Sigmoid colon (tissue), 4 donors: ENCODE measurements around the gene SLC31A2.

Source experiments
- EP300 ChIP-seq, 4 donors: sonication (generic); formaldehyde crosslinking; IDR thresholded peaks; one replicate each; pipeline ENCODE4 v1.6.1; 2017; ENCODE audit warnings: antibody characterized with exemption in 4 of 4
- POLR2AphosphoS5 ChIP-seq, 4 donors: sonication (generic); formaldehyde crosslinking; IDR thresholded peaks; one replicate each; pipeline ENCODE4 v1.6.1; 2017; ENCODE audit warnings: antibody characterized with exemption in 4 of 4
- TF ChIP-seq, protein P1 (sequence below), 4 experiments: fragments of 450-650 bp in 3 of 4; fragments of 200-600 bp in 1 of 4; IDR thresholded peaks; one replicate each; pipeline ENCODE4 v1.5.1; 2016 to 2019; ENCODE audit warnings: antibody characterized with exemption in 4 of 4, mild to moderate bottlenecking in 3 of 4, moderate library complexity in 2 of 4

DNA sequence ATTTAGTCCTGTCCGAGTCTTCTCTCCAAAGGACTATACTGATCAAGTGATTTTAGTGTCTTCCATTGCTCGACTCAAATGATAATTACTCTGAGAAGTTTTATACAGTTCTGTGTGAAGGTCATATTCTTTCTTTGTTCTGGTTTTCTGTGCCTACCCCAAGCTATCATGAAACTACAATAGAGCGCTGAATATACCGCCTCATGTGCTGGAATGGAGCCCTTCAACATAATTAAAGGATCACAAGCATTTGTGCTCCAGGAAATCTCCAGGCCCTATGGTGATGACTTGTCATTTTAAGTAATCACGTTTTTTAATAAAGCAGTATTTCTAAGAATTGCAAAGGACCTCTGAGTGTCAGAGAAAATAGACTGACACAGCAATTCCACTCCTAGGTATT is 10.9 kb upstream of the SLC31A2 start:
- TF ChIP-seq, protein P1, sequence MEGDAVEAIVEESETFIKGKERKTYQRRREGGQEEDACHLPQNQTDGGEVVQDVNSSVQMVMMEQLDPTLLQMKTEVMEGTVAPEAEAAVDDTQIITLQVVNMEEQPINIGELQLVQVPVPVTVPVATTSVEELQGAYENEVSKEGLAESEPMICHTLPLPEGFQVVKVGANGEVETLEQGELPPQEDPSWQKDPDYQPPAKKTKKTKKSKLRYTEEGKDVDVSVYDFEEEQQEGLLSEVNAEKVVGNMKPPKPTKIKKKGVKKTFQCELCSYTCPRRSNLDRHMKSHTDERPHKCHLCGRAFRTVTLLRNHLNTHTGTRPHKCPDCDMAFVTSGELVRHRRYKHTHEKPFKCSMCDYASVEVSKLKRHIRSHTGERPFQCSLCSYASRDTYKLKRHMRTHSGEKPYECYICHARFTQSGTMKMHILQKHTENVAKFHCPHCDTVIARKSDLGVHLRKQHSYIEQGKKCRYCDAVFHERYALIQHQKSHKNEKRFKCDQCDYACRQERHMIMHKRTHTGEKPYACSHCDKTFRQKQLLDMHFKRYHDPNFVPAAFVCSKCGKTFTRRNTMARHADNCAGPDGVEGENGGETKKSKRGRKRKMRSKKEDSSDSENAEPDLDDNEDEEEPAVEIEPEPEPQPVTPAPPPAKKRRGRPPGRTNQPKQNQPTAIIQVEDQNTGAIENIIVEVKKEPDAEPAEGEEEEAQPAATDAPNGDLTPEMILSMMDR (IDR thresholded peaks at IDR 0.05), result no peak
- no peak for TF ChIP-seq EP300 (IDR thresholded peaks at IDR 0.05)
- no peak for TF ChIP-seq POLR2AphosphoS5 (IDR thresholded peaks at IDR 0.05)
